ENCODE measurements around the gene PTGR3. TPM values are rescaled to one million over a fixed set of nuclear protein-coding genes. Genes with fewer than 3 reads are reported as not detected.

The PTGR3 gene
- total RNA-seq, 1 donor from 2014 or later = 19.3 TPM

GRCh38 chr18:75170022-75170789 lies 38.7 kb downstream of the PTGR3 start:
- DNase-seq = no peak
- POLR2A ChIA-PET = no interaction called here
- CTCF ChIA-PET = no interaction called here
- no peak overlapping the region for H3K4me3 Mint-ChIP-seq
- TF ChIP-seq CTCF (IDR thresholded peaks at IDR 0.05) = no peak
- H3K36me3 Mint-ChIP-seq (ENCODE audit: low read depth) = no peaks in the 10 kb centered on the region
- H3K4me1 Mint-ChIP-seq = peaks cover 14% of the 10 kb centered on the region
- ATAC-seq (ENCODE audit: low read depth) = no peak
- H3K27me3 Mint-ChIP-seq = peaks cover 5% of the 10 kb centered on the region
- intact Hi-C loops (cut with micrococcal nuclease) = loop anchor here (5.0 kb wide), 2 partner anchors 98 to 307 kb away; no protein-coding TSS in a partner anchor
- no peak overlapping the region for H3K27ac Mint-ChIP-seq
- no peaks in the 10 kb centered on the region for H3K9me3 Mint-ChIP-seq

GRCh38 chr18:75169411-75169810 lies 39.5 kb downstream of the PTGR3 start:
- ChIA-PET CTCF (no interaction called here), POLR2A (no interaction called here)
- no peaks in the 10 kb centered on the region for H3K36me3 Mint-ChIP-seq (ENCODE audit: low read depth)
- no peak overlapping the region for H3K27ac Mint-ChIP-seq
- TF ChIP-seq CTCF (IDR thresholded peaks at IDR 0.05) = no peak
- H3K9me3 Mint-ChIP-seq = no peaks in the 10 kb centered on the region
- DNase-seq = no peak
- intact Hi-C loops (cut with micrococcal nuclease) = no loop called here
- no peak overlapping the region for H3K4me3 Mint-ChIP-seq
- H3K4me1 Mint-ChIP-seq = peaks cover 14% of the 10 kb centered on the region
- ATAC-seq (ENCODE audit: low read depth) = no peak
- H3K27me3 Mint-ChIP-seq = peaks cover 5% of the 10 kb centered on the region

- intact Hi-C loops (cut with micrococcal nuclease) = no loop called here
- H3K27ac Mint-ChIP-seq = no peak overlapping the region
Observed at GRCh38 chr18:75168619-75169018, 40.3 kb downstream of the PTGR3 start.

GRCh38 chr18:75167759-75168618 lies 41.0 kb downstream of the PTGR3 start:
- H3K36me3 Mint-ChIP-seq (ENCODE audit: low read depth) = no peaks in the 10 kb centered on the region
- TF ChIP-seq CTCF (IDR thresholded peaks at IDR 0.05) = no peak
- ATAC-seq (ENCODE audit: low read depth) (no peak), DNase-seq (no peak)
- ChIA-PET CTCF (no interaction called here), POLR2A (no interaction called here)
- H3K4me3 Mint-ChIP-seq = no peak overlapping the region
- no peak overlapping the region for H3K27ac Mint-ChIP-seq
- H3K27me3 Mint-ChIP-seq = peaks cover 5% of the 10 kb centered on the region
- no peaks in the 10 kb centered on the region for H3K9me3 Mint-ChIP-seq
- H3K4me1 Mint-ChIP-seq = peaks cover 4% of the 10 kb centered on the region
- intact Hi-C loops (cut with micrococcal nuclease) = no loop called here

More at GRCh38 chr18:75168619-75169018, 40.3 kb downstream of the PTGR3 start:
- peaks cover 10% of the 10 kb centered on the region for H3K4me1 Mint-ChIP-seq
- DNase-seq (no peak), ATAC-seq (ENCODE audit: low read depth) (no peak)
- peaks cover 5% of the 10 kb centered on the region for H3K27me3 Mint-ChIP-seq
- POLR2A ChIA-PET = no interaction called here
- no peaks in the 10 kb centered on the region for H3K9me3 Mint-ChIP-seq
- no peak overlapping the region for H3K4me3 Mint-ChIP-seq
- H3K36me3 Mint-ChIP-seq (ENCODE audit: low read depth) = no peaks in the 10 kb centered on the region
- no peak for TF ChIP-seq CTCF (IDR thresholded peaks at IDR 0.05)
- CTCF ChIA-PET = no interaction called here

GRCh38 chr18:75167137-75167536 lies 41.8 kb downstream of the PTGR3 start:
- POLR2A ChIA-PET = no interaction called here
- no peaks in the 10 kb centered on the region for H3K36me3 Mint-ChIP-seq (ENCODE audit: low read depth)
- CTCF ChIA-PET = no interaction called here
- no peak overlapping the region for H3K4me3 Mint-ChIP-seq
- no peak overlapping the region for H3K27ac Mint-ChIP-seq
- H3K27me3 Mint-ChIP-seq = peaks cover 4% of the 10 kb centered on the region
- no peak for TF ChIP-seq CTCF (IDR thresholded peaks at IDR 0.05)
- H3K4me1 Mint-ChIP-seq = no peaks in the 10 kb centered on the region
- no peaks in the 10 kb centered on the region for H3K9me3 Mint-ChIP-seq
- DNase-seq (no peak), ATAC-seq (ENCODE audit: low read depth) (no peak)
- intact Hi-C loops (cut with micrococcal nuclease) = no loop called here

Measured in activated B cell treated with CpG ODN at 0.5 μM for 24 hours (primary cell).